ENCODE measurements around the gene UNC93A. TPM values are rescaled to one million over a fixed set of nuclear protein-coding genes. Genes with fewer than 3 reads are reported as not detected.
A peak's percentile ranks its signal among the peaks of the same experiment; 100 is the strongest.
"Not testable (repeated sequence)": the region's sequence is repeated elsewhere in the genome, so short reads cannot be mapped to it uniquely, and the experiment has no call there.

Gene UNC93A
- total RNA-seq, 1 donor from 2014 or later, result not detected

DNA sequence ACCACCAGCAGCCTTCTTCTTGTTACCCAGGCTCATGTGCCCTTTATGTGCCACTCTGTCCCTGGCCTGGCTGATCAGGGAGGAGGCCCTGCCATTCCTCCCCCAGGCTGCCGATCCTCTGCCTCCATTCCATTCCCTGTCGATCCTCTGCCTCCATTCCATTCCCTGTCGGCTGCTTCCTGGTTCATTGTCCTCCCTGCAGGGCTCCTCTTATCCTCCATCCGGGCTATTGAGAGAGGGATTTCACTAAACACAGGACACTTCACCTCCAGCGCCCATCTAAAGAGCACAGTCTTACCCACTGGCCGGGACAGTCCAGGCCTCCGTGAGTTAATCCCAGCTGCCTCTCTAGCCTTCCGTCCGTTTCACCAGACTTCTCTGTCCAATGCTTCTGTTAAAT, 26.1 kb downstream of the UNC93A start:
- intact Hi-C loops (cut with DNase I), result no loop called here
- Histone ChIP-seq H3K4me3 (no peak overlapping the region), H3K36me3 (no peaks in the 10 kb centered on the region), H3K4me1 (no peaks in the 10 kb centered on the region), H3K9me3 (no peaks in the 10 kb centered on the region), H3K27me3 (ENCODE audit: low read depth) (peaks cover 7% of the 10 kb centered on the region), H3K27ac (no peak overlapping the region)
- DNase-seq (no peak), ATAC-seq (no peak)
- no peak for TF ChIP-seq CTCF (IDR thresholded peaks at IDR 0.05)

DNA sequence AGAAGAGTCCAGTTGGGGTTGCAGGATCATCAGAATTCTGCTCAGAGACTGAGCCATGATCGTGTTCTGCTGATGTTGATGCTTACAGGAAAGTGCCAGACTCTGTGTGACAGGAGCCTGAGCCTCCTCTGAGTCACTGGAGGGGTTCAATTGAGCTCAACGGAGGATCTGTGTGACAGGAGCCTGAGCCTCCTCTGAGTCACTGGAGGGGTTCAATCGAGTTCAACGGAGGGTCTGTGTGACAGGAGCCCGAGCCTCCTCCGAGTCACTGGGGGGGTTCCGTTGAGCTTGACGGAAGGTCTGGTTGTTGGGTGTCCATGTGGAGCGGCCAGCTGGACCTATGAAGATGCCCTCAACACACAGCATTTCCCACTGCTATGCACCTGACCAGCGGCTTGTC, 27.2 kb downstream of the UNC93A start:
- intact Hi-C loops (cut with DNase I); H3K36me3 ChIP-seq; ATAC-seq; H3K4me1 ChIP-seq; H3K4me3 ChIP-seq; DNase-seq; H3K27ac ChIP-seq; H3K9me3 ChIP-seq; H3K27me3 ChIP-seq (ENCODE audit: low read depth): not testable (repeated sequence)

DNA sequence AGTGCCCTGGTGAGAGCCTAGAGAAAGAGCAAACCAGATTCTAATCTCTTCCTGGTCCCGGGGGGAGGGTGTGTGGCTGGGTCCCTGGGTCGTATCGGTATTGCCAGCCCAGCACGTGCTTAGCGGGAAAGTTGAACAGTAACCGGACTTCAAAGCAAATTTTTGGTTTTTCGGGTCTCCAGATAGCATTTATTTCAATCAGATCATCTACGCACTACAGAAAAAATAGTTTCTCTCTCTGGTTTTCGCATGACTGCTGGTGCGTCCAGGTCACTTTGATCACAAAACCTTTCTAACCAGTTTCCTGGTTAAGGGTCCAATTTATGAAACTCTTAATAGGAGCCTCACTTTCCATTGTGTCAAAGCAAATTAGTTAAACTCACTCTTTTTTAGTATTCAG, 27.7 kb downstream of the UNC93A start:
- H3K9me3 ChIP-seq; H3K27me3 ChIP-seq (ENCODE audit: low read depth); DNase-seq; H3K36me3 ChIP-seq; ATAC-seq; H3K4me3 ChIP-seq; H3K27ac ChIP-seq; H3K4me1 ChIP-seq; intact Hi-C loops (cut with DNase I): not testable (repeated sequence)

GRCh38 chr6:167319856-167320753, 29.0 kb downstream of the UNC93A start:
- H3K36me3 ChIP-seq; H3K4me3 ChIP-seq; H3K27me3 ChIP-seq (ENCODE audit: low read depth); H3K9me3 ChIP-seq; H3K27ac ChIP-seq; DNase-seq; intact Hi-C loops (cut with DNase I); H3K4me1 ChIP-seq: not testable (repeated sequence)
- ATAC-seq, result peak; percentile 59 to 89

GRCh38 chr6:167320754-167321056, 29.6 kb downstream of the UNC93A start:
- H3K27ac ChIP-seq; H3K27me3 ChIP-seq (ENCODE audit: low read depth); DNase-seq; H3K4me3 ChIP-seq; H3K4me1 ChIP-seq; intact Hi-C loops (cut with DNase I); H3K36me3 ChIP-seq; ATAC-seq; H3K9me3 ChIP-seq: not testable (repeated sequence)

DNA sequence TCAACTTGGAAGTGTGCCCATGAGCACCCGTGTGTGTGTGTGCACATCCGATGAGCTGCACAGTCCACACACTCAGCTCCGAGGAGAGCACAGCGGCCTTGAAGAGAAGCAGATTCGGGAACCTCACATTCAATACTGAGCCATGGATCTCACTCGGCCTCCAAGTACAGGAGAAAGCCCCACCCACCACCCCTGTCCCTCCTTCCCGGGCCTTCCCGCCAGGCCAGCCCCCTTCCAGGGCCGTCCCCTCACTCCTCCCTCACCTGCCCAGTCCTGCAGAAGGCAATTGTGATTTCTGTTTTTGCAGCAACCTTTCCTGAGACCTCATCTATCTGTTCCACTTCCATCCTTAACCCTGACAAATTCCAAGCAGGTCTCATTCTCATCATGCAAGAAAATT, 30.1 kb downstream of the UNC93A start:
- H3K9me3 ChIP-seq; intact Hi-C loops (cut with DNase I); H3K27me3 ChIP-seq (ENCODE audit: low read depth); DNase-seq; H3K4me1 ChIP-seq; H3K36me3 ChIP-seq; H3K27ac ChIP-seq; H3K4me3 ChIP-seq: not testable (repeated sequence)
- peak in 1 of 2 donors; percentile 54 for ATAC-seq

GRCh38 chr6:167323111-167323510, 32.0 kb downstream of the UNC93A start:
- intact Hi-C loops (cut with DNase I), result no loop called here
- Histone ChIP-seq H3K4me1 (no peaks in the 10 kb centered on the region), H3K27ac (no peak overlapping the region), H3K4me3 (no peak overlapping the region), H3K36me3 (no peaks in the 10 kb centered on the region), H3K9me3 (no peaks in the 10 kb centered on the region), H3K27me3 (ENCODE audit: low read depth) (no peaks in the 10 kb centered on the region)
- DNase-seq, result no peak
- ATAC-seq, result no peak
- TF ChIP-seq CTCF (IDR thresholded peaks at IDR 0.05), result no peak

DNA sequence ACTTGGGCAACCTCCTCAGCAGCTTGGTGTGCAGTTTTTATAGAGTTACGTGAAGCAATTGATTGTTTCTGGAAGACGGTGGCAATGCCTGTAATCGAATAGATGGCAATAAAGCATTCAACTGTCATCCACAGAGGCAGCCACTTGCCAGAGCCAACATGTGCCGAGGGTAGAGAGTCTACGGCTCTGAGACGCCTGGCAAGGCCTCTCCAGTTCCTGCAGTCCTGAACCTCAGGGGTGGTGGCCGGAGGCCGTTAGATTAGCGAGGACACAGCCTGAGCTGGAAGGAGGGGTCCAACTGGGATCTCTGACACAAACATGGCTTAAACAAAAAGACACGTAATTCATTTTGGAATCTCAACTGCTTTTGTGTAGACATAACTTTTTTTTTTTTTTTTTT, 33.0 kb downstream of the UNC93A start:
- H3K27me3 ChIP-seq (ENCODE audit: low read depth), result no peaks in the 10 kb centered on the region
- intact Hi-C loops (cut with DNase I), result no loop called here

More for the DNA sequence above, 33.0 kb downstream of the UNC93A start:
- Histone ChIP-seq H3K4me3 (no peak overlapping the region), H3K27ac (no peak overlapping the region), H3K9me3 (no peaks in the 10 kb centered on the region), H3K4me1 (no peaks in the 10 kb centered on the region), H3K36me3 (no peaks in the 10 kb centered on the region)
- no peak for ATAC-seq
- no peak for TF ChIP-seq CTCF (IDR thresholded peaks at IDR 0.05)
- DNase-seq, result peak; percentile 35
